ENCODE measurements around the gene SPOUT1.

DNA sequence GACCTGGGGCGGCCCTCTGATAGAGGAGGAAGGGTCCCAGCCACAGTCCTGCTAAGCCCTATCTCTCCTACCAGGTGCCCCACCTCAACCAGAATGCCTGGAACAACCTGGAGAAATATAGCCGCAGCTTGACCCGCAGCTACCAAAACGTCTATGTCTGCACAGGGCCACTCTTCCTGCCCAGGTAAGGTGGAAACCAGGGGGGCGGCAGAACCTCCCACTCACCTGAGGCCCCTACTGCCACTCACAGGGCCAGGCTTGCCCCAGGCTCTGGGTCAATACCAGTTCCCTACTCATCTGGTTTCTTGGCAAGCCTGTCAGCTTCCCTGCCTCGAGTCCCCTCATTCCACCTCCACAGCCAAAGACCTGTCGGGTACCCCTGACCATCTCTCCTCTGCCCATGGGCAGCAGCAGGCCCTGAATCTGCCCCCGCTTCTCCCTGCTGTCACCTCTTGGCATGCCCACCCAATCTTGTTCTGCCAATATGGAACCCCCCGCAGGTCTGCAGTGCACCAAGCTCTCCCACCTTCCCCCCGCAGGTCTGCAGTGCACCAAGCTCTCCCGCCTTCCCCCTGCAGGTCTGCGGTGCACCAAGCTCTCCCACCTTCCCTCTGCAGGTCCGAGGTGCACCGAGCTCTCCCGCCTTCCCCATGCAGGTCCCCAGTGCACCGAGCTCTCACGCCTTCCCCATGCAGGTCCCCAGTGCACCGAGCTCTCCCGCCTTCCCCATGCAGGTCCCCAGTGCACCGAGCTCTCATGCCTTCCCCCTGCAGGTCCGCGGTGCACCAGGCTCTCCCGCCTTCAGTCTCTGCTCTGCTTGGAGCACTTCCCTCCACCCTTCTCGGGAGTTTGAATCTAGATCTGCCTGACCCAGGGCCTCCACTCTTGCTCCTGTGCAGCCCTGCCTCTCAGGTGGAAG, 8.7 kb downstream of the SPOUT1 start:
- TF ChIP-seq, protein P1, sequence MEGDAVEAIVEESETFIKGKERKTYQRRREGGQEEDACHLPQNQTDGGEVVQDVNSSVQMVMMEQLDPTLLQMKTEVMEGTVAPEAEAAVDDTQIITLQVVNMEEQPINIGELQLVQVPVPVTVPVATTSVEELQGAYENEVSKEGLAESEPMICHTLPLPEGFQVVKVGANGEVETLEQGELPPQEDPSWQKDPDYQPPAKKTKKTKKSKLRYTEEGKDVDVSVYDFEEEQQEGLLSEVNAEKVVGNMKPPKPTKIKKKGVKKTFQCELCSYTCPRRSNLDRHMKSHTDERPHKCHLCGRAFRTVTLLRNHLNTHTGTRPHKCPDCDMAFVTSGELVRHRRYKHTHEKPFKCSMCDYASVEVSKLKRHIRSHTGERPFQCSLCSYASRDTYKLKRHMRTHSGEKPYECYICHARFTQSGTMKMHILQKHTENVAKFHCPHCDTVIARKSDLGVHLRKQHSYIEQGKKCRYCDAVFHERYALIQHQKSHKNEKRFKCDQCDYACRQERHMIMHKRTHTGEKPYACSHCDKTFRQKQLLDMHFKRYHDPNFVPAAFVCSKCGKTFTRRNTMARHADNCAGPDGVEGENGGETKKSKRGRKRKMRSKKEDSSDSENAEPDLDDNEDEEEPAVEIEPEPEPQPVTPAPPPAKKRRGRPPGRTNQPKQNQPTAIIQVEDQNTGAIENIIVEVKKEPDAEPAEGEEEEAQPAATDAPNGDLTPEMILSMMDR (conservative IDR thresholded peaks at IDR 0.05) = no peak
- no peak for TF ChIP-seq ZFX (IDR thresholded peaks at IDR 0.05)
